Right kidney (tissue), 1 donor: ENCODE measurements around the gene OR2B2.

Source experiments
- DNase-seq: peaks from one replicate; pipeline ENCODE4 v3.0.0-alpha.2; 2016

Gene OR2B2

DNA sequence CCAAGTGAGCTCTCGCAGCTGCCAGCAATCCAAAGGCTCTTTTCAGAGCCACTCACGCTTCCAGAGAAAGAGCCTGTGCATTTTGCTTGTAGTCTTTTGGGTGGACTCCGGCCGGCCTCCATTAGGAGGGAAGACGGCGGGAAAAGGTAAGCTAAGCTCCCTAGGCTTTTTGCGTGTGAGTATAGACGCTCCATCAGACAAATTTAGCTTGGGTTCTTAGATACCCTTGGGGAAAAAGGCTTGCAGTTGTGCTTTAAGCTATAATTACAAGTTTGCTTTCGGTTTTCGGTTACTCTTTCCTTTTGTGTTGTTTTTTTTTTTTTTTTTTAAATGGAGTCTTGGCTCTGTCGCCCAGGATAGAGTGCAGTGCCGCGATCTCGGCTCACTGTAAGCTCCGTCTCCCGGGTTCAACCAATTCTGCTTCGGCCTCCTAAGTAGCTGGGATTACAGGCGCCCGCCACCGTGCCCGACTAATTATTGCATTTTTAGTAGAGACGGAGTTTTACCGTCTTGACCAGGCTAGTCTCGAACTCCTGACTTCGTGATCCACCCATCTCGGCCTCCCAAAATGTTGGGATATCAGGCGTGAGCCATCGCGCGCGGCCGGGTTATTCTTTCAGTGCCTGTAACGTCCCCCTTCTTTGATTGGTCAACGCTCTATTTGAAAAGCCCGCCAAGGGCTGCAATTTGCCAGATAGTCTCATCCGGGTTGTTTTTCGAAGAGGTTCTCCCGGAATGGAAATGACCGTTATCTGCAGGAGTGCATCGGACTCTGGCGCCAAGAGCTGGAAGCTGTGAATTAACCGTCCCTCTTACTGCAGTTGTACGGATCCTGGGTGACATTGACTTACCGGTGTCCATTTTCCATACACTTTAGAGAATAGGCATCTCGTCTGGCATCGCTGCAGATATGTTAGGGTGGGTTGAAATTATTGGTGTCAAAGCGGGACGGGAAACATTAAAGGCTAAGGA, 18.1 kb downstream of the OR2B2 start:
- DNase-seq = peak; percentile 81

GRCh38 chr6:27893059-27893835, 18.9 kb downstream of the OR2B2 start:
- DNase-seq = peak; percentile 87

GRCh38 chr6:27892649-27893058, 19.5 kb downstream of the OR2B2 start:
- DNase-seq = peak; percentile 93

- DNase-seq = no peak
Measured at GRCh38 chr6:27891320-27891875, 20.8 kb downstream of the OR2B2 start.

- DNase-seq = peak; percentile 88
Measured at GRCh38 chr6:27890445-27891319, 21.5 kb downstream of the OR2B2 start.

- peak; percentile 49 for DNase-seq
Measured at GRCh38 chr6:27889628-27890444, 22.4 kb downstream of the OR2B2 start.

- no peak for DNase-seq
Measured at GRCh38 chr6:27889275-27889627, 22.9 kb downstream of the OR2B2 start.

DNA sequence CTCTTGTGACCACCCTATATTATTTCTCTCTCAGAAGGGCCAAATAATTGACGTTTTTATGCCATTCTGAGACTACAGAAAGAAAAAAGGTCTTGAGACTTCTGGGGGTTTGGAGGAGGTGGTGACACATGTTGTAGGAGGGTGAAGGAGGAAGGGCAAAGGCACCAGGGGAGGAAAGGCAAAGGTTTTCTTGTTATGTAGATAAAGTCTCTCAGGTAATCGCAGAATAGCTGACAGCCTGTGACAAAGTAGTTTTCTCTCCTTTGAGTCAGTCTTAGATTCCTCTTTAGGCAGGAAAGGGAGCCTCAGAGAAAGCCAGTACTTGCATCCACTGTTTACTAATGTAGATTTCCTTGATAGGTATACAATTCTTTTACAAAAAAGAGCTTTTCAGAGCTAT, 23.6 kb downstream of the OR2B2 start:
- no peak for DNase-seq

GRCh38 chr6:27886073-27886472, 26.1 kb downstream of the OR2B2 start:
- DNase-seq = no peak

DNA sequence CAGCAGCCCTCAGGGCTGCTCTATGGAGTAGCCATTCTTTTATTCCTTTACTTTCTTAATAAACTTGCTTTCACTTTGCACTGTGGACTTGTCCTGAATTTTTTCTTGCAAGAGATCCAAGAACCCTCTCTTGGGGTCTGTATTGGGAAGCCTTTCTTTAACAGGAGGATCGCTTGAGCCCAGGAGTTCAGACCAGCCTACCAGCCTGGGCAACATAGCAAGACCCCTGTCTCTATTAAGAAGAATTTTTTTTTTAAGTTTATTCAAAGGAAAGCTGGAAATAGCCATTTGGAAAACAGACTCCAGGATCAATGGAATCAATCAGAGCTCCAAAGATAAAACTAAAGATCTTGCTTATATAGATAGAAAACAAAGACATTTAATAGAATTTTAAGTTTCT, 29.1 kb downstream of the OR2B2 start:
- DNase-seq = no peak

GRCh38 chr6:27882624-27883023, 29.6 kb downstream of the OR2B2 start:
- DNase-seq = no peak

DNA sequence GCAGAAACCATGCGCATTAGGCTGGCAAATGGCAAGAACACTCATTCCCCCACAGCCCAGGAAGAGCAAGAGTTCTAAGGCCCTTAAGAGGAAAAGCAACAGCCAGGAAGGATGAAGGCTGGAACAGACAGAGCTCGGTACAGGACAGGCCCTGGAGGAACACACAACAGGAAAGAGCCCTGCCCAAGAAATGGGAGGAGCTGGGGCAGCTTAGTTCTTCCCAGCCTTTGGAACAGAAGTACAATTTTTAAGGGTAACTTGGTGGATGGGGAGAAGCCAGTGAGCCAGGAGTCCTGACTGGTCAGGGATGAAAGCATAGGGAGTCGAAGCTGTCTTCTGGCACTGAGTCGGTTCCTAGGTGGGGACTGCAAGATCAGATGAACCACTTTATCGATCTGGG, 32.4 kb downstream of the OR2B2 start:
- DNase-seq = no peak

DNA sequence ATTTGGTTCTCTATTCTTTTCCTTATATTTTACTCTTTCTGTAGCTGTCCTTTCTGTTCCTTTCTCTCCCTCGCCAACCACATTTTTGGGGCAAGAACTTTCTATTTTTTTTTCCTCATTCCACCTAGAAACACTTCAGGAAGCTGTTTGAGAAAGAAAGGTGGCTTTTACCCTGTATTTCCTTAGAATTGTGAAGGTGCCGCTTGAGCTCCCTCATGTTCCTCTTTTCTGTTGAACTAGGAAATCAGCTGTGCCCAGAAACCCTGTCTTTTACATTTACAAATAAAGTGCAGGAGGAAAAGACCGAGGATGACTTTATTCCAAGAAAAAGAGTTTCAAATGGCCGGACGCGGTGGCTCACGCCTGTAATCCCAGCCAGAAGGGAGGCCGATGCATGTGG, 38.2 kb downstream of the OR2B2 start:
- no peak for DNase-seq

GRCh38 chr6:27873021-27873940, 38.9 kb downstream of the OR2B2 start:
- peak; percentile 89 for DNase-seq

DNA sequence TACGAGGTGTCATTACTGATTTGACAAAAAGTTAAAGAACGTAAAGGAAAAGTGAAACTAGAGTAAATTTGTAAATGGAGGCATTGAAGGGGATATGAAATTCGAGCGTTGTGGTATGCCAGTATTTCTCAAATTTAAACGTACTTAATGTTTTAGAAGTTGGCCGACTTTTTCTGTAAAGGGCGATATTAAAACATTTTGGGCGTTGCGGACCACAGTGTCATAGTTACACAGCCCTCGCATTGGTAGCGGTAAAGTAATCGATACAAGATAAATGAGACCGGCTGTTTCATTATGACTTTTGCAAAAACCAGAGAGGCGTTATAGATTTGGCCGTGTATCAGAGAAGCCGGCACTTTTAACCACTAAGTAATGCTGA, 39.6 kb downstream of the OR2B2 start:
- DNase-seq = no peak

- peak; percentile 95 for DNase-seq
Measured at GRCh38 chr6:27871924-27872638, 40.1 kb downstream of the OR2B2 start.

- no peak for DNase-seq
Measured at GRCh38 chr6:27870291-27870870, 41.8 kb downstream of the OR2B2 start.

GRCh38 chr6:27868311-27868710, 43.9 kb downstream of the OR2B2 start:
- DNase-seq = no peak

DNA sequence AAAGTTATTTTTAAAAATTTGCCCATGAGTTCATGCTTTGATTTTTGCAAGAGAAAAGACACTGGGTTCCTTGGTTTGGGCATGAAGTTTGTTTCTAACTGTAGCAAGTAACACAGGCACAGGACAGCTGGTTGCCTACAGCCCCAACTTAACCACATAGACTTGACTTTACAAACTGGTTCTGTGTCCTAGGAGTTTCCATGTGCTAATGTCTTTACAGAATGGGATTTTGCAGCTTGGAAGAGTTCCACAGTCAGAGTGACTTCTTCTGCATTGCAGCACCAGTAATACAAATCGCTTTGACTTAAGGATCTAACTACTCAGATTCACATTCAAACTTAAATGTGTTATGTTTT, 44.3 kb downstream of the OR2B2 start:
- no peak for DNase-seq
